Measurements from ENCODE around the gene ACOX2.

GRCh38 chr3:58557491-58557890 is 20.5 kb upstream of the ACOX2 start:
- TF ChIP-seq, protein P1, sequence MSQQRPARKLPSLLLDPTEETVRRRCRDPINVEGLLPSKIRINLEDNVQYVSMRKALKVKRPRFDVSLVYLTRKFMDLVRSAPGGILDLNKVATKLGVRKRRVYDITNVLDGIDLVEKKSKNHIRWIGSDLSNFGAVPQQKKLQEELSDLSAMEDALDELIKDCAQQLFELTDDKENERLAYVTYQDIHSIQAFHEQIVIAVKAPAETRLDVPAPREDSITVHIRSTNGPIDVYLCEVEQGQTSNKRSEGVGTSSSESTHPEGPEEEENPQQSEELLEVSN (IDR thresholded peaks at IDR 0.05; ENCODE audit: borderline replicate concordance, low read depth), result no peak
- no peak for TF ChIP-seq MAFK (IDR thresholded peaks at IDR 0.05; ENCODE audit: partially characterized antibody)
- no peak for TF ChIP-seq CTCF (IDR thresholded peaks at IDR 0.05)
- TF ChIP-seq POLR2A (IDR thresholded peaks at IDR 0.05; ENCODE audit: low read length), result no peak
- no peak for TF ChIP-seq SMC3 (IDR thresholded peaks at IDR 0.05)
- TF ChIP-seq, protein P2, sequence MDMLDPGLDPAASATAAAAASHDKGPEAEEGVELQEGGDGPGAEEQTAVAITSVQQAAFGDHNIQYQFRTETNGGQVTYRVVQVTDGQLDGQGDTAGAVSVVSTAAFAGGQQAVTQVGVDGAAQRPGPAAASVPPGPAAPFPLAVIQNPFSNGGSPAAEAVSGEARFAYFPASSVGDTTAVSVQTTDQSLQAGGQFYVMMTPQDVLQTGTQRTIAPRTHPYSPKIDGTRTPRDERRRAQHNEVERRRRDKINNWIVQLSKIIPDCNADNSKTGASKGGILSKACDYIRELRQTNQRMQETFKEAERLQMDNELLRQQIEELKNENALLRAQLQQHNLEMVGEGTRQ (IDR thresholded peaks at IDR 0.05), result no peak
- TF ChIP-seq ELK1 (IDR thresholded peaks at IDR 0.05; ENCODE audit: low read depth, low read length), result no peak
- TF ChIP-seq, protein P3, sequence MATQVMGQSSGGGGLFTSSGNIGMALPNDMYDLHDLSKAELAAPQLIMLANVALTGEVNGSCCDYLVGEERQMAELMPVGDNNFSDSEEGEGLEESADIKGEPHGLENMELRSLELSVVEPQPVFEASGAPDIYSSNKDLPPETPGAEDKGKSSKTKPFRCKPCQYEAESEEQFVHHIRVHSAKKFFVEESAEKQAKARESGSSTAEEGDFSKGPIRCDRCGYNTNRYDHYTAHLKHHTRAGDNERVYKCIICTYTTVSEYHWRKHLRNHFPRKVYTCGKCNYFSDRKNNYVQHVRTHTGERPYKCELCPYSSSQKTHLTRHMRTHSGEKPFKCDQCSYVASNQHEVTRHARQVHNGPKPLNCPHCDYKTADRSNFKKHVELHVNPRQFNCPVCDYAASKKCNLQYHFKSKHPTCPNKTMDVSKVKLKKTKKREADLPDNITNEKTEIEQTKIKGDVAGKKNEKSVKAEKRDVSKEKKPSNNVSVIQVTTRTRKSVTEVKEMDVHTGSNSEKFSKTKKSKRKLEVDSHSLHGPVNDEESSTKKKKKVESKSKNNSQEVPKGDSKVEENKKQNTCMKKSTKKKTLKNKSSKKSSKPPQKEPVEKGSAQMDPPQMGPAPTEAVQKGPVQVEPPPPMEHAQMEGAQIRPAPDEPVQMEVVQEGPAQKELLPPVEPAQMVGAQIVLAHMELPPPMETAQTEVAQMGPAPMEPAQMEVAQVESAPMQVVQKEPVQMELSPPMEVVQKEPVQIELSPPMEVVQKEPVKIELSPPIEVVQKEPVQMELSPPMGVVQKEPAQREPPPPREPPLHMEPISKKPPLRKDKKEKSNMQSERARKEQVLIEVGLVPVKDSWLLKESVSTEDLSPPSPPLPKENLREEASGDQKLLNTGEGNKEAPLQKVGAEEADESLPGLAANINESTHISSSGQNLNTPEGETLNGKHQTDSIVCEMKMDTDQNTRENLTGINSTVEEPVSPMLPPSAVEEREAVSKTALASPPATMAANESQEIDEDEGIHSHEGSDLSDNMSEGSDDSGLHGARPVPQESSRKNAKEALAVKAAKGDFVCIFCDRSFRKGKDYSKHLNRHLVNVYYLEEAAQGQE (IDR thresholded peaks at IDR 0.05), result no peak
- no peak for TF ChIP-seq NR3C1 (IDR thresholded peaks at IDR 0.05)
- TF ChIP-seq RAD21 (conservative IDR thresholded peaks at IDR 0.05 in 1 of 2, IDR thresholded peaks at IDR 0.05 in 1 of 2), result no peak
- TF ChIP-seq HDAC2 (IDR thresholded peaks at IDR 0.05), result no peak
- TF ChIP-seq JUNB (IDR thresholded peaks at IDR 0.05), result no peak
- no peak for TF ChIP-seq PBX3 (IDR thresholded peaks at IDR 0.05)
